Bronchial epithelial cell (primary cell): ENCODE data around the gene CAMK1G. TPM values are rescaled to one million over a fixed set of nuclear protein-coding genes. Genes with fewer than 3 reads are reported as not detected.
A peak's percentile ranks its signal among the peaks of the same experiment; 100 is the strongest.

Source experiments
- DNase-seq: peaks from one replicate; pipeline ENCODE4 v3.0.0-alpha.2; 2010; ENCODE audit warnings: low read depth
- FAIRE-seq: peaks from 2 replicates; lab custom pipeline; 2011; peaks lifted over from hg19 to GRCh38; lab: Jason Lieb, UNC
- H3K27me3 ChIP-seq: 2 replicates; pipeline ENCODE4 v1.5.1; 2011; ENCODE audit warnings: low read length; ENCODE audit not compliant: control insufficient read depth, insufficient read depth
- H3K36me3 ChIP-seq: 2 replicates; pipeline ENCODE4 v1.5.1; 2011; ENCODE audit warnings: low read length; ENCODE audit not compliant: control insufficient read depth, insufficient read depth
- H3K4me3 ChIP-seq: 2 replicates; pipeline ENCODE4 v1.5.1; 2011; ENCODE audit warnings: mild to moderate bottlenecking, low read depth, low read length, control low read depth
- CTCF ChIP-seq: IDR thresholded peaks from 2 replicates; pipeline ENCODE4 v1.5.1; 2011; ENCODE audit warnings: mild to moderate bottlenecking, moderate library complexity, low read length, control low read depth, inconsistent platforms; ENCODE audit not compliant: insufficient read depth, severe bottlenecking
- total RNA-seq: library from RNA; depleted of rRNA; stranded (reverse); fragments of >200 nt; gene quantifications from 2 replicates; pipeline ENCODE4 v1.2.1, GENCODE V29; 2014

The CAMK1G gene
- total RNA-seq, 1 donor from 2014 or later = not detected

- Histone ChIP-seq H3K27me3 (no peaks in the 10 kb centered on the region), H3K36me3 (peaks cover 4% of the 10 kb centered on the region), H3K4me3 (no peak overlapping the region)
- FAIRE-seq (no peak), DNase-seq (peak; percentile 95)
- TF ChIP-seq CTCF = no peak
These were observed 70.4 kb downstream of the CAMK1G start for GRCh38 chr1:209653915-209654351.

GRCh38 chr1:209655411-209656231, 72.1 kb downstream of the CAMK1G start:
- no peak for TF ChIP-seq CTCF
- peak; percentile 99 for FAIRE-seq
- Histone ChIP-seq H3K4me3 (no peak overlapping the region), H3K27me3 (no peaks in the 10 kb centered on the region), H3K36me3 (no peaks in the 10 kb centered on the region)
- DNase-seq = peak; percentile 99

GRCh38 chr1:209657140-209657879, 73.8 kb downstream of the CAMK1G start:
- H3K27me3 ChIP-seq = no peaks in the 10 kb centered on the region
- DNase-seq (peak; percentile 99), FAIRE-seq (peak; percentile 96)
- TF ChIP-seq CTCF = no peak
- no peak overlapping the region for H3K4me3 ChIP-seq
- H3K36me3 ChIP-seq = no peaks in the 10 kb centered on the region

- no peak overlapping the region for H3K4me3 ChIP-seq
- H3K27me3 ChIP-seq = no peaks in the 10 kb centered on the region
- peak; percentile 89 for DNase-seq
- no peak for TF ChIP-seq CTCF
- no peak for FAIRE-seq
- no peaks in the 10 kb centered on the region for H3K36me3 ChIP-seq
These were observed 74.4 kb downstream of the CAMK1G start for GRCh38 chr1:209657918-209658317.

GRCh38 chr1:209659909-209660308, 76.4 kb downstream of the CAMK1G start:
- no peaks in the 10 kb centered on the region for H3K27me3 ChIP-seq
- FAIRE-seq (no peak), DNase-seq (peak; percentile 77)
- H3K4me3 ChIP-seq = no peak overlapping the region
- H3K36me3 ChIP-seq = no peaks in the 10 kb centered on the region
- TF ChIP-seq CTCF = no peak
